Femur (tissue), 1 donor: ENCODE data around the gene C12orf75.

Experiments
- DNase-seq: peaks from one replicate; pipeline ENCODE4 v3.0.0-alpha.2; 2017

C12orf75 gene

GRCh38 chr12:105420046-105420445, 89.6 kb downstream of the C12orf75 start:
- no peak for DNase-seq

- peak; percentile 85 for DNase-seq
These were observed 90.3 kb downstream of the C12orf75 start for GRCh38 chr12:105420659-105421240.
